KOPT-K1 (cell line): ENCODE data around the gene ACSF2.

Source experiments
- H3K27ac ChIP-seq: fragments of 200-600 bp; sonication (generic); 2 replicates; pipeline ENCODE4 v1.5.1; 2016; ENCODE audit warnings: antibody characterized with exemption, mild to moderate bottlenecking, low read depth, low read length; ENCODE audit not compliant: poor library complexity, severe bottlenecking
- H3K36me3 ChIP-seq: fragments of 200-600 bp; sonication (generic); 2 replicates; pipeline ENCODE4 v1.5.1; 2017; ENCODE audit warnings: antibody characterized with exemption, mild to moderate bottlenecking, low read length, moderate library complexity; ENCODE audit not compliant: insufficient read depth
- H3K9me3 ChIP-seq: fragments of 200-600 bp; sonication (generic); 2 replicates; pipeline ENCODE4 v1.5.1; 2017; ENCODE audit warnings: antibody characterized with exemption, low read length, mild to moderate bottlenecking; ENCODE audit not compliant: insufficient read depth, poor library complexity, severe bottlenecking

Gene ACSF2, protein sequence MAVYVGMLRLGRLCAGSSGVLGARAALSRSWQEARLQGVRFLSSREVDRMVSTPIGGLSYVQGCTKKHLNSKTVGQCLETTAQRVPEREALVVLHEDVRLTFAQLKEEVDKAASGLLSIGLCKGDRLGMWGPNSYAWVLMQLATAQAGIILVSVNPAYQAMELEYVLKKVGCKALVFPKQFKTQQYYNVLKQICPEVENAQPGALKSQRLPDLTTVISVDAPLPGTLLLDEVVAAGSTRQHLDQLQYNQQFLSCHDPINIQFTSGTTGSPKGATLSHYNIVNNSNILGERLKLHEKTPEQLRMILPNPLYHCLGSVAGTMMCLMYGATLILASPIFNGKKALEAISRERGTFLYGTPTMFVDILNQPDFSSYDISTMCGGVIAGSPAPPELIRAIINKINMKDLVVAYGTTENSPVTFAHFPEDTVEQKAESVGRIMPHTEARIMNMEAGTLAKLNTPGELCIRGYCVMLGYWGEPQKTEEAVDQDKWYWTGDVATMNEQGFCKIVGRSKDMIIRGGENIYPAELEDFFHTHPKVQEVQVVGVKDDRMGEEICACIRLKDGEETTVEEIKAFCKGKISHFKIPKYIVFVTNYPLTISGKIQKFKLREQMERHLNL

GRCh38 chr17:50425682-50426471 lies at the start of gene ACSF2:
Gene ACSF2 (plus strand): TSS chr17:50426218. CDS start chr17:50426262, 44 bp downstream.
- Histone ChIP-seq H3K27ac (peak within 1 kb of the TSS; percentile 77), H3K9me3 (no peaks in the 10 kb centered on the region), H3K36me3 (no peaks in the 10 kb centered on the region)

DNA sequence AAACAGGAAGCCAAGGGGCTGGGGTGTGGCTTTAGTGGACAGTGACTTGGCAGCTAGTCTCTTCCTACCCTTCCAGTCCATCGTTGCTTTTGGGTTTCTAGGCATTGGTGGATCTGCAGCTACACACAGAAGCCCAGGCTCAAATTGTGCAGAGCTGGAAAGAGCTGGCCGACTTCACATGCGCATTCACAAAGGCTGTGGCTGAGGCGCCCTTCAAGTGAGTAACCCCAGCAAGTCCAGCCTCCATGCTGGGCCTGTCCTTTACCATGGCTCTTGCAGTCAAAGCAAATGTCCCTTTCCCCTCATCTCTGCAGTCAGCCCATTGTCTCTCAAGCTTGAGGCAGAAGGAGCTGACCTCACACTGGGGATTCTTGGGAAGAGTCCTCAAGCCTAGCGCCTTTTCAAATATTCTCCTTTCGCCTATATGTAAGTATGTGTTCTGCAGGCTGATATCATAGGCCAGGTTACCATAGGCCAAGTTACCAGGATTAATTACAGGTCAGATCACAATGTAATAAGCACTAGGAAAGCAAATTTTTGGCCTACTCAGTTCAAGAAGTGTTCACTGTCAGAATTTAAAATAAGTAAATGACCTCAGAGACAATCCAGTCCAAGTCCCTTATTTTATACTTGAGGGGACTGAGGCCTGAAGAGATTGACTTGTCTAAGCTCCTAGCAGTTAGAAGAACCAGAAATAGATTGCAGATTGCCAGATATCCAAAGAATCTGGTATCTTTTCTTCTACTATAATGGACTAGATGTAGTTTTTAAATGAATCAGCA lies 46.5 kb upstream of the ACSF2 start:
- Histone ChIP-seq H3K9me3 (no peaks in the 10 kb centered on the region), H3K36me3 (peaks cover 97% of the 10 kb centered on the region), H3K27ac (no peak overlapping the region)

DNA sequence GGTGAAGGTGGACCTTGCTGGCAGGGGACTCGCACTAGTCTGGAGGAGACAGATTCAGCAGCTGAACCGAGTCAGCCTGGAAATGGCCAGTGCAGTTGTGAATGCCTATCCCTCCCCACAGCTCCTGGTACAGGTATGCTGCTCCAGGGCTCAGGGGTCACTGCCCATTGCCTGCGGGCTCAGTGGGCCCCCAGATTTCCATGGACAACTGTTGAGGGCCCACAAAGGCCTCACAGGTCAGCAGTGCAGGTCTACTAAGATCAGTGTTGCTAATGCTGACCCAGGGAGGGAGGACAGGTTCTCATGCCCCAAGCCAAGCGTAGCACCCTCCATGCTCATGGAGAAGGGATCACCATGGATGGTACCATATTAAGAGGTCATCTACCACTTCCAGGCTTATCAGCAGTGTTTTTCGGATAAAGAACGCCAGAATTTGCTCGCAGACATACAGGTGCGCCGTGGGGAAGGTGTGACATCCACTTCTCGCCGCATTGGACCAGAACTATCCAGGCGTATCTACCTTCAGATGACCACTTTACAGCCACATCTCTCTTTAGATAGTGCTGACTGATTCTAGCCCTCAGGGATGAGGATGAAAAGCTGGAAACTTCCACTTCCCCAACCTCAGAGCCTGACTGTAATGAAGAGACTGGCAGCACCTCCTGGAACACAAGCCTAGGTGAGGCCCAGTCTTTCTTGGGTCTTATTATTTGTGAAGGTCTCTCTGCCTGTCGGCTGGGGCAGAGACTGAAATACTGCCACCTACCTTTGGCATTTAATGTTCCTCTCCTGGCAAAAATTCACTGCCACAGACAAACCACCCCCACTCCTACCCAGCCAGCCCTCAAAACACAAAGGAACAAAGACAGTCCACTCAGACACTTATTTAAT lies 45.4 kb upstream of the ACSF2 start:
- no peak overlapping the region for H3K27ac ChIP-seq
- no peaks in the 10 kb centered on the region for H3K9me3 ChIP-seq
- H3K36me3 ChIP-seq: peaks cover 100% of the 10 kb centered on the region

DNA sequence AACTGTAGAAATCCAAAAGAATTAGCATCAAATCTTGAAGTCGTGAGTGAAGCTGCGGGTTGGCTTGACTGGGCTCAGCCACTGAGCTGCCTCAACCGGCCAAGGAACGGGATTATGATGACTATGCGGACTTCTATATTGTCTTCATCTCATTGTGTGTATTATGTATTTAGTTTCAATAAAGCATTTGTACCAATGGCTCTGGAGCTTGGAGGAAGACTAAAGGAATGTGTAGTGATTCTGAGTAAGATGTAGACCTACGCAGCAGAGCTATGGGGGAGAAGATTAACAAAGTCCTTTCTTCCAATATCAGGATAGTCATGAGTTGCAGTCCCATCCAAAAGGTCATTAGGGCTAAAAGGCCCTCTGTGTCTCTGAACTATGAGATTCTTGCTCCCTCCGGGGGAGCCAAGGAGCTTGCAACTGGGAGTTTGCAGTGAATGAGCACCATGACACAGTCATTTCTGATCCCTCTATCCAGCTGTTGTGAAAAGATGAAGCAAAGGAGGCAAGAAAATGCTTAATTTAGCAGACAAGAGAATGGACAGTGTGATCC lies 44.7 kb upstream of the ACSF2 start:
- Histone ChIP-seq H3K9me3 (no peaks in the 10 kb centered on the region), H3K27ac (no peak overlapping the region), H3K36me3 (peaks cover 100% of the 10 kb centered on the region)

DNA sequence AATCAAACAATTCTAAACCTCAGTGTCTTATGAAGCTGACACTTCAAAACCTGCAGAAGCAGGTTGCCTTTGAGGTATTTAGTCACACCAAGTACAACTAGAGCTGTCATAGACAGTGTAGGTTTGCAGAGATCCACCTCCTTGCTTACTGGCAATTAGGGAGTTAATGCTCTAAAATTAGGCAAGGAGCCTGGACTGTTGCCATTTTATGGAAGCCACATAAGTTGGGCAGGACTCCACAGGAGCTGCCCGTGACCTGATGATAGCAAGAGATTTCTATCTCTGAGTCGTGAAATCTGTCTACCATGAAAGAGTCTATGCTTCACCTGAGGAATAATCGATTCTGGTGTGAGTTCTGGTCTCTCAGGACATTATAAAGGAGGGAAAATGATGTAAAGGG lies 44.1 kb upstream of the ACSF2 start:
- Histone ChIP-seq H3K36me3 (peaks cover 100% of the 10 kb centered on the region), H3K27ac (no peak overlapping the region), H3K9me3 (no peaks in the 10 kb centered on the region)

GRCh38 chr17:50382931-50383330 lies 43.1 kb upstream of the ACSF2 start:
- Histone ChIP-seq H3K9me3 (no peaks in the 10 kb centered on the region), H3K27ac (no peak overlapping the region), H3K36me3 (peaks cover 100% of the 10 kb centered on the region)

DNA sequence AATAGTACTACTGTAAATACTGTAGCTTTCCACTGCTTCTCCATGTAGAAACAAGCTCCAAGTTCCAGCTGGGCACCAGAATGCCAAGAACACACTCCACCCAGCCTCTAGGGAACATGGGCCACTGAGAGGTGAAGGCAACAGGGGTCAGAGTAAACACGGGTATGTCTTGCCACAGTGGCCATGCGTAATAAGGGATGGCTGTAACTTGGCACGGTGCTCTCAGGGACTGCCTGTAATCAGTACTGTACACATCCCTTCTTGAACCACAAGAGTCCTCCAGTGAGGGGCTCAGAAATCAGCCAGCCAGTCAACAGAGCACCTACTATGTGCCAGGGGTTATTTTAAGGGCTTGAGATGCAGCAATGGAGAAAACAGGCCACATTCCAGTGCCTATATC lies 39.5 kb upstream of the ACSF2 start:
- H3K36me3 ChIP-seq: peaks cover 100% of the 10 kb centered on the region
- H3K27ac ChIP-seq: no peak overlapping the region
- H3K9me3 ChIP-seq: no peaks in the 10 kb centered on the region

DNA sequence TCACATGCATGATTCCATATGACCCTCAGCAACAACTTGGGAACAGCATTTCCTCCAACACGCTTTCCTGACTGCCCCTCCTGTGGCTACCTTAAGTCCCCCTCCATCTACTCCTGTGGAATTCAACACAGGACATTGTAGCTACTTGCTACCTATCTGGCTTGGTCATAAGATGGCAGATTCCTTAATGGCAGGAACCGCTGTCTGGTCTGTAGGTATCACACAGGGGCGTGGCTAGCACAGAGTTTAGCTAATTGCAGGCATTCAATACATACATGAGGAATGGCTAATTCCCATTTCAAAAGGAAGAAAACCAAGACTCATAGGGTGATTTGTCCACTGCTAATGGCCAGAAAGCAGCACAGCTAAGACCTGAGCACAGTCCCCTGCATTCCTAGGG lies 37.3 kb upstream of the ACSF2 start:
- peaks cover 100% of the 10 kb centered on the region for H3K36me3 ChIP-seq

DNA sequence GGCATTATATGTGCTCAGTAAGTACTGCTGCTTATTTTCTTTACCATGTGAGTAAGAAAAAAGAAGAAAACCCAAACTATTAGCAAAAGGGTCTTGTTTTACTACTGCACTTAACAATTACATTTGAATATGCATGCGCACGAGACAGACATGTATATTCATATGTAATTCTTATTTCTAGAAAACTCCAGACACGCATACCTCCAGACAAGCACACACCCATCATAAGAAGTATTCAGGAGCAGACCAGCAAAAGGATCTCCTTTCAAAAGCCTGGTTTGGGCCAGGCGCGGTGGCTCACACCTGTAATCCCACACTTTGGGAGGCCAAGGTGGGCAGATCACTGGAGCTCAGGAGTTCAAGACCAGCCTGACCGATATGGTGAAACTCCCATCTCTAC lies 36.5 kb upstream of the ACSF2 start:
- Histone ChIP-seq H3K27ac (no peak overlapping the region), H3K36me3 (peaks cover 100% of the 10 kb centered on the region), H3K9me3 (no peaks in the 10 kb centered on the region)

More for the DNA sequence above, 37.3 kb upstream of the ACSF2 start:
- H3K9me3 ChIP-seq: no peaks in the 10 kb centered on the region
- H3K27ac ChIP-seq: no peak overlapping the region

GRCh38 chr17:50392621-50393020 lies 33.4 kb upstream of the ACSF2 start:
- Histone ChIP-seq H3K9me3 (no peaks in the 10 kb centered on the region), H3K27ac (no peak overlapping the region), H3K36me3 (peaks cover 80% of the 10 kb centered on the region)

DNA sequence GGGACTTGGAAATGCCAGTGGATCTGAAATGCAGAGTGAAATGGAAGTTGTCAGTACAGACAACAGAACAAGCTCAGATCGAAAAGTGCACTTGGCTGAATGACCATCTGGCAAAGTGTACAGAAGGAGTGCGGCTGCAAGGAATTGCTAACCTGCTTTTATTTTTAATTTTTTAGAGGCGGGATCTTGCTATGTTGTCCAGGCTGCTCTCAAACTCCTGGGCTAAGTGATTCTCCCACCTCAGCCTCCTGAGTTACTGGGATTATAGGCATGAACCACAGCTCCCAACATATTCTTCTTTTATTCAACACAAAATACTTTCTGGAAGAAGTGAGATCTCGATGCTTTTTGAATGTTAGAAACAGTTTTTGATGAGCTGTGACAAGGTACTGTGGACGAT lies 32.3 kb upstream of the ACSF2 start:
- Histone ChIP-seq H3K27ac (no peak overlapping the region), H3K9me3 (no peaks in the 10 kb centered on the region), H3K36me3 (peaks cover 69% of the 10 kb centered on the region)

DNA sequence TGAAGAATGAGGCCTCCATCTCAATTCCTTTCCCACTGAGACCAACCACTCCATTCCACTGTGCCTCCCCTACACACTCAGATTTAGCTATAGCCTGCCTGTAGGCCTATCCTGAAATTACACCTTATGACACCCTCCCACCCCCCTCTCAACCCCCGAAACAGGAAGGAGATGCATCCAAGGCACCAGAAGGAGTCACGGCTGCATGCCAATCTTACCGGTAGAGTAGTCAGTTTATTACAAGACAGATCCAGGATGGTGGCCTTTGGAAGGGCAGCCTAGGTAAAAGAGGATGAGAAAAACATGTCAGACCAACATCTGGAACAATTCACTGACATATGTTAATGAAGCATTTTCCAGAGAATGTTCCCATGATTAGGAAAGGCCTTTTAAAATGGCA lies 31.3 kb upstream of the ACSF2 start:
- no peak overlapping the region for H3K27ac ChIP-seq
- no peaks in the 10 kb centered on the region for H3K9me3 ChIP-seq
- peaks cover 59% of the 10 kb centered on the region for H3K36me3 ChIP-seq

DNA sequence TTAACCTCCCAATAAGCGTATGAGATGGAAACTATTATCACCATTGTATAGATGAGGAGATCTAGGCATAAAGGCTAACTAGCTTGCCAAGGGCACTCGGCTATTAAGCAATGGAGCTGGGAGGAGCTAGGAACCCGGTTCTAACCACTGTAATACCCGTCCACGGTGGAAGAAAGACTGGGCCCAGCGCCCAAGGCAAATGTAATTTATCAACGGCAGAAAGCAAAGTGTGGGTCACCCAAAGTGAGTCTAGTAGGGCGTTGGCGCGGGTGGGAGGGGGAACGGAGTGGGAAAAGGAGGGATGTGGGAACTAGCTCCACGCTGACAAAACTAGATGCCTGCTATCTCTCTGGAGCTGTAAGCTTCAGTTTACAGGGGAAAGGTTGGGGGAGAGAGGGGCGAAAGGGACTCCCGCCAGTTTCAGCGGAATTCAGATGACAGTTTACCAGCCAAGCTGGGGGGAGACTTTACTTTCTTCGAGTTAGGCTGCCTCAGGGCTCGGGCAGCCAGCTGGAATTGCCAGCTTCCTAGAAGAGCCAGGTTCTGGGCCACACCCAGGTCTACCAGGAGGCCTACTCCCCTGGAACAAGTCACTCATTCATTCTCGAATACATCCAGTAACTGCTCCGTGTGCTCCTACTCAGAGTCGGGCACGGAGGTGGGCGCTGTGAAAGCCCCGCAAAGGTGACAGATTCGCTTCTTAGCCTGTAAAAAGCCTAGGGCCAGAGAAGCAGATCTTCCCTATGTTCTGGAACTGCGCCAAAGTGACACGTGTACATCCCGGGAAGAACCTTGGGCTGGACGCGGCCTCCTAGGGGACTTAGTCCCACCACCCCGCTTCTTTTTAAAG lies 29.5 kb upstream of the ACSF2 start:
- peaks cover 41% of the 10 kb centered on the region for H3K36me3 ChIP-seq
- H3K27ac ChIP-seq: peak overlapping the region; percentile 75
- no peaks in the 10 kb centered on the region for H3K9me3 ChIP-seq
